Testis (tissue), 2 donors: Measurements from ENCODE around the gene WLS.
"Not testable (repeated sequence)": the region's sequence is repeated elsewhere in the genome, so short reads cannot be mapped to it uniquely, and the experiment has no call there.

ENCODE experiments used
- CTCF ChIP-seq, 3 experiments: fragments of 450-650 bp in 2 of 3; fragments of 200-600 bp in 1 of 3; sonication (generic) in 1 of 3; IDR thresholded peaks; one replicate each; pipeline ENCODE4 v1.5.1; 2016 to 2019; ENCODE audit warnings: antibody characterized with exemption in 3 of 3, mild to moderate bottlenecking in 2 of 3, moderate library complexity in 1 of 3
- POLR2A ChIP-seq: fragments of 450-650 bp; IDR thresholded peaks from one replicate; pipeline ENCODE4 v1.6.1; 2017; ENCODE audit warnings: antibody characterized with exemption, mild to moderate bottlenecking, moderate library complexity

GRCh38 chr1:68256824-68257223 lies 24.5 kb upstream of the WLS start:
- not testable (repeated sequence) for TF ChIP-seq CTCF (IDR thresholded peaks at IDR 0.05); POLR2A
